SK-N-SH (cell line): ENCODE measurements around the gene SCD5. TPM values are rescaled to one million over a fixed set of nuclear protein-coding genes. Genes with fewer than 3 reads are reported as not detected.

ENCODE experiments used
- CTCF ChIA-PET: fragments of 300-600, 350-600 bp; formaldehyde crosslinking; extraction: SDS; loops from one replicate; lab custom pipeline; 2021; lab: Yijun Ruan, JAX
- POLR2A ChIA-PET: fragments of 350-600 bp; sonication (Branson Sonifier 250); formaldehyde crosslinking; extraction: SDS; loops from one replicate; lab custom pipeline; 2020; ENCODE audit warnings: antibody characterized with exemption, inconsistent platforms; lab: Yijun Ruan, JAX
- DNase-seq: peaks from one replicate; pipeline ENCODE4 v3.0.0; 2012
- H2AFZ ChIP-seq: fragments of 200-600 bp; sonication (generic); 2 replicates; pipeline ENCODE4 v1.8.1; 2016; ENCODE audit warnings: antibody characterized with exemption, mild to moderate bottlenecking, low read depth
- H3F3A ChIP-seq: fragments of 200-600 bp; sonication (generic); replicated peaks from 2 replicates; pipeline ENCODE3; 2016; ENCODE audit warnings: antibody characterized with exemption, mild to moderate bottlenecking; ENCODE audit not compliant: insufficient read depth
- H3K27ac ChIP-seq, 2 experiments: fragments of 200-500 bp in 1 of 2; fragments of 200-600 bp in 1 of 2; sonication (Bioruptor generic) in 1 of 2; sonication (generic), shearing (Covaris generic) in 1 of 2; 2 replicates each; pipeline versions ENCODE4 v1.5.1 to v1.6.1; 2014 to 2016; ENCODE audit warnings: low read depth in 2 of 2, inconsistent platforms in 1 of 2, low read length in 1 of 2, mild to moderate bottlenecking in 1 of 2, mixed read lengths in 1 of 2
- H3K27me3 ChIP-seq: fragments of 200-600 bp; sonication (generic), shearing (Covaris generic); 2 replicates; pipeline ENCODE4 v1.6.1; 2016; ENCODE audit warnings: mixed run types; ENCODE audit not compliant: insufficient read depth
- H3K36me3 ChIP-seq, 2 experiments: fragments of 200-500 bp in 1 of 2; fragments of 200-600 bp in 1 of 2; sonication (Bioruptor generic) in 1 of 2; sonication (generic) in 1 of 2; replicated peaks in 1 of 2; 2 replicates each; pipeline versions ENCODE3 to v1.5.1; 2014 to 2016; ENCODE audit warnings: low read length in 1 of 2, mild to moderate bottlenecking in 1 of 2; ENCODE audit not compliant: insufficient read depth in 2 of 2, control insufficient read depth in 1 of 2
- H3K4me1 ChIP-seq, 2 experiments: fragments of 200-500 bp in 1 of 2; fragments of 200-600 bp in 1 of 2; sonication (Bioruptor generic) in 1 of 2; sonication (generic), shearing (Covaris generic) in 1 of 2; 2 replicates each; pipeline versions ENCODE4 v1.5.1 to v1.6.1; 2014 to 2016; ENCODE audit warnings: low read depth in 1 of 2, low read length in 1 of 2, mixed run types in 1 of 2; ENCODE audit not compliant: insufficient read depth in 2 of 2, control insufficient read depth in 1 of 2
- H3K4me2 ChIP-seq: fragments of 200-600 bp; sonication (generic), shearing (Covaris generic); 2 replicates; pipeline ENCODE4 v1.6.1; 2017; ENCODE audit warnings: mixed run types
- H3K4me3 ChIP-seq, 2 experiments: fragments of 200-500 bp in 1 of 2; fragments of 200-600 bp in 1 of 2; sonication (Bioruptor generic) in 1 of 2; sonication (generic), shearing (Covaris generic) in 1 of 2; 2 replicates each; pipeline versions ENCODE4 v1.5.1 to v1.8.1; 2014 to 2016; ENCODE audit warnings: low read depth in 2 of 2, inconsistent platforms in 1 of 2, low read length in 1 of 2, mild to moderate bottlenecking in 1 of 2, mixed read lengths in 1 of 2, moderate library complexity in 1 of 2
- H3K79me2 ChIP-seq: fragments of 200-600 bp; sonication (generic); 2 replicates; pipeline ENCODE4 v1.8.1; 2017; ENCODE audit warnings: mild to moderate bottlenecking; ENCODE audit not compliant: insufficient read depth
- H3K9ac ChIP-seq: fragments of 200-600 bp; sonication (generic); 2 replicates; pipeline ENCODE4 v1.6.1; 2017; ENCODE audit warnings: mixed run types
- H3K9me2 ChIP-seq: fragments of 200-600 bp; sonication (generic); 2 replicates; pipeline ENCODE4 v1.6.1; 2017; ENCODE audit warnings: mixed run types
- H3K9me3 ChIP-seq: fragments of 200-600 bp; sonication (generic); 2 replicates; pipeline ENCODE4 v1.6.1; 2017; ENCODE audit warnings: mixed run types, mild to moderate bottlenecking, moderate library complexity
- H4K20me1 ChIP-seq: fragments of 200-600 bp; sonication (generic); 2 replicates; pipeline ENCODE4 v1.6.1; 2017; ENCODE audit warnings: mild to moderate bottlenecking, mixed run types; ENCODE audit not compliant: insufficient read depth
- CTCF ChIP-seq: fragments of 200-600 bp; sonication (generic); IDR thresholded peaks from 2 replicates; pipeline ENCODE4 v1.6.1; 2017; ENCODE audit warnings: antibody characterized with exemption, mild to moderate bottlenecking, moderate library complexity
- EZH2phosphoT487 ChIP-seq: fragments of 200-600 bp; sonication (generic); IDR thresholded peaks from 2 replicates; pipeline ENCODE4 v1.6.1; 2017; ENCODE audit warnings: low read depth, mixed run types, mild to moderate bottlenecking, antibody characterized with exemption, moderate library complexity, borderline replicate concordance
- FOXJ3 ChIP-seq: sonication (generic); formaldehyde crosslinking; IDR thresholded peaks from 2 replicates; pipeline ENCODE4 v1.5.1; 2020; ENCODE audit warnings: mild to moderate bottlenecking, missing genetic modification reagents
- FOXM1 ChIP-seq: IDR thresholded peaks from 2 replicates; pipeline ENCODE4 v1.4.0; 2012; ENCODE audit warnings: low read depth, mild to moderate bottlenecking
- JUND ChIP-seq: IDR thresholded peaks from 2 replicates; pipeline ENCODE4 v1.4.0; 2012
- MAX ChIP-seq: IDR thresholded peaks from 2 replicates; pipeline ENCODE4 v1.4.0; 2012; ENCODE audit warnings: low read depth
- MEF2A ChIP-seq: IDR thresholded peaks from 2 replicates; pipeline ENCODE4 v1.4.0; 2012; ENCODE audit warnings: low read depth, borderline replicate concordance
- MXI1 ChIP-seq: IDR thresholded peaks from 2 replicates; pipeline ENCODE4 v1.6.1; 2012; ENCODE audit warnings: mild to moderate bottlenecking, low read depth, low read length, improper control_type of control experiment
- POLR2AphosphoS5 ChIP-seq: IDR thresholded peaks from 2 replicates; pipeline ENCODE4 v1.6.1; 2012; ENCODE audit warnings: low read depth, low read length
- RCOR1 ChIP-seq: fragments of 150-350 bp; IDR thresholded peaks from 2 replicates; pipeline ENCODE4 v1.6.1; 2017; ENCODE audit warnings: antibody characterized with exemption, low read length
- RFX5 ChIP-seq: IDR thresholded peaks from 2 replicates; pipeline ENCODE4 v1.6.1; 2012; ENCODE audit warnings: mild to moderate bottlenecking, improper control_type of control experiment, low read length
- SIN3A ChIP-seq: IDR thresholded peaks from 2 replicates; pipeline ENCODE4 v1.6.1; 2012; ENCODE audit warnings: low read depth, mild to moderate bottlenecking, low read length, moderate library complexity, borderline replicate concordance
- SMC3 ChIP-seq: IDR thresholded peaks from 2 replicates; pipeline ENCODE4 v1.6.1; 2012; ENCODE audit warnings: low read depth, low read length, improper control_type of control experiment
- TAF1 ChIP-seq: IDR thresholded peaks from 2 replicates; pipeline ENCODE4 v1.6.1; 2012; ENCODE audit warnings: low read depth, mild to moderate bottlenecking, low read length, moderate library complexity, borderline replicate concordance
- WGBS: methylation state at CpG from one replicate; pipeline ENCODE4 v1.1.6; 2017; ENCODE audit warnings: low lambda C conversion rate; 5-methylcytosine and 5-hydroxymethylcytosine counted together
- polyA plus RNA-seq, 3 experiments: library from polyadenylated mRNA; depleted of rRNA; stranded (reverse); fragments of >200 nt; gene quantifications; 2 replicates each; pipeline ENCODE4 v1.2.3, GENCODE V29; 2012
- TF ChIP-seq, protein P1 (sequence below): IDR thresholded peaks from 2 replicates; pipeline ENCODE4; 2012
- TF ChIP-seq, protein P2 (sequence below): IDR thresholded peaks from 2 replicates; pipeline ENCODE4 v1.4.0; 2012; ENCODE audit warnings: low read depth, borderline replicate concordance

SCD5 gene
- polyA plus RNA-seq, 1 of the 3 experiments (the other 2 are of a cell fraction) = 23.7 TPM

- WGBS = 64% methylated on average over 5 of the region's 5 CpGs
- Histone ChIP-seq H2AFZ (no peak overlapping the region), H3K9me3 (no peaks in the 10 kb centered on the region), H3K4me2 (no peak overlapping the region), H3K9ac (no peak overlapping the region), H4K20me1 (no peaks in the 10 kb centered on the region), H3K27me3 (no peaks in the 10 kb centered on the region; the same call in 1 of the 2 replicates), H3K4me1 (peaks cover 0 to 5% of the 10 kb centered on the region in 2 experiments; a peak in 2 of 4 replicates), H3F3A (no peaks in the 10 kb centered on the region), H3K9me2 (no peaks in the 10 kb centered on the region), H3K27ac (no peak overlapping the region), H3K4me3 (no peak overlapping the region), H3K79me2 (no peaks in the 10 kb centered on the region), H3K36me3 (no peaks in the 10 kb centered on the region)
- ChIA-PET POLR2A (no interaction called here), CTCF (no interaction called here)
- DNase-seq = no peak
- no peak for TF ChIP-seq MEF2A
- no peak for TF ChIP-seq RCOR1
- no peak for TF ChIP-seq SMC3
- no peak for TF ChIP-seq MXI1
- TF ChIP-seq, protein P1, sequence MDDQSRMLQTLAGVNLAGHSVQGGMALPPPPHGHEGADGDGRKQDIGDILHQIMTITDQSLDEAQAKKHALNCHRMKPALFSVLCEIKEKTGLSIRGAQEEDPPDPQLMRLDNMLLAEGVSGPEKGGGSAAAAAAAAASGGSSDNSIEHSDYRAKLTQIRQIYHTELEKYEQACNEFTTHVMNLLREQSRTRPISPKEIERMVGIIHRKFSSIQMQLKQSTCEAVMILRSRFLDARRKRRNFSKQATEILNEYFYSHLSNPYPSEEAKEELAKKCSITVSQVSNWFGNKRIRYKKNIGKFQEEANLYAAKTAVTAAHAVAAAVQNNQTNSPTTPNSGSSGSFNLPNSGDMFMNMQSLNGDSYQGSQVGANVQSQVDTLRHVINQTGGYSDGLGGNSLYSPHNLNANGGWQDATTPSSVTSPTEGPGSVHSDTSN = no peak
- TF ChIP-seq FOXJ3 = no peak
- TF ChIP-seq TAF1 = no peak
- no peak for TF ChIP-seq SIN3A
- TF ChIP-seq MAX = no peak
- no peak for TF ChIP-seq POLR2AphosphoS5
- TF ChIP-seq CTCF = no peak
- TF ChIP-seq FOXM1 = no peak
- TF ChIP-seq EZH2phosphoT487 = no peak
- TF ChIP-seq JUND = no peak
- TF ChIP-seq RFX5 = no peak
- TF ChIP-seq, protein P2, sequence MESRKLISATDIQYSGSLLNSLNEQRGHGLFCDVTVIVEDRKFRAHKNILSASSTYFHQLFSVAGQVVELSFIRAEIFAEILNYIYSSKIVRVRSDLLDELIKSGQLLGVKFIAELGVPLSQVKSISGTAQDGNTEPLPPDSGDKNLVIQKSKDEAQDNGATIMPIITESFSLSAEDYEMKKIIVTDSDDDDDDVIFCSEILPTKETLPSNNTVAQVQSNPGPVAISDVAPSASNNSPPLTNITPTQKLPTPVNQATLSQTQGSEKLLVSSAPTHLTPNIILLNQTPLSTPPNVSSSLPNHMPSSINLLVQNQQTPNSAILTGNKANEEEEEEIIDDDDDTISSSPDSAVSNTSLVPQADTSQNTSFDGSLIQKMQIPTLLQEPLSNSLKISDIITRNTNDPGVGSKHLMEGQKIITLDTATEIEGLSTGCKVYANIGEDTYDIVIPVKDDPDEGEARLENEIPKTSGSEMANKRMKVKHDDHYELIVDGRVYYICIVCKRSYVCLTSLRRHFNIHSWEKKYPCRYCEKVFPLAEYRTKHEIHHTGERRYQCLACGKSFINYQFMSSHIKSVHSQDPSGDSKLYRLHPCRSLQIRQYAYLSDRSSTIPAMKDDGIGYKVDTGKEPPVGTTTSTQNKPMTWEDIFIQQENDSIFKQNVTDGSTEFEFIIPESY = no peak
Observed at GRCh38 chr4:82583897-82584587, 214.6 kb downstream of the SCD5 start.
